H1 (cell line): ENCODE data around the gene ERFE. TPM values are rescaled to one million over a fixed set of nuclear protein-coding genes. Genes with fewer than 3 reads are reported as not detected.

ENCODE experiments used
- RFX5 ChIP-seq: IDR thresholded peaks from 2 replicates; pipeline ENCODE4 v1.6.1; 2011; ENCODE audit warnings: low read depth, low read length, improper control_type of control experiment, borderline replicate concordance
- ZNF274 ChIP-seq: IDR thresholded peaks from 2 replicates; pipeline ENCODE4 v1.7.0; 2012; ENCODE audit warnings: low read length, borderline replicate concordance; ENCODE audit errors: extremely low read depth
- polyA plus RNA-seq, 7 experiments: library from polyadenylated mRNA; depleted of rRNA in 3 of 7; stranded (reverse) in 5 of 7; unstranded in 2 of 7; fragments of >200 nt in 5 of 7; fragments of 200-250 nt in 2 of 7; gene quantifications; 1 replicate in 5 of 7; 2 replicates in 1 of 7; 4 replicates in 1 of 7; pipeline versions ENCODE4 v1.2.1 to v1.2.3, GENCODE V29; 2011 to 2013; ENCODE audit warnings: missing spikeins in 2 of 7, mixed read lengths in 2 of 7
- total RNA-seq: library from RNA; stranded (reverse); fragmentation: NEBNext Ultra II Directional; extraction: Animal tissue kit (Norgen Biotek cat#: 25700); gene quantifications from 2 replicates; pipeline ENCODE4 v1.2.1, GENCODE V29; 2021

ERFE gene
- total and polyA plus RNA-seq, 2 of the 8 experiments (the other 6 are each of a cell fraction or from before 2014, with no cell fraction given), result 2.5 to 3.6 TPM

- TF ChIP-seq RFX5, result no peak
- no peak for TF ChIP-seq ZNF274
Observed at GRCh38 chr2:238140721-238141540, 17.8 kb upstream of the ERFE start (continued).
